ENCODE measurements around the gene VPREB3. TPM values are rescaled to one million over a fixed set of nuclear protein-coding genes. Genes with fewer than 3 reads are reported as not detected.

The VPREB3 gene
- total and polyA plus RNA-seq, 2 of the 8 experiments (the other 6 are each of a cell fraction or from before 2014, with no cell fraction given): 0.52 to 4.6 TPM

DNA sequence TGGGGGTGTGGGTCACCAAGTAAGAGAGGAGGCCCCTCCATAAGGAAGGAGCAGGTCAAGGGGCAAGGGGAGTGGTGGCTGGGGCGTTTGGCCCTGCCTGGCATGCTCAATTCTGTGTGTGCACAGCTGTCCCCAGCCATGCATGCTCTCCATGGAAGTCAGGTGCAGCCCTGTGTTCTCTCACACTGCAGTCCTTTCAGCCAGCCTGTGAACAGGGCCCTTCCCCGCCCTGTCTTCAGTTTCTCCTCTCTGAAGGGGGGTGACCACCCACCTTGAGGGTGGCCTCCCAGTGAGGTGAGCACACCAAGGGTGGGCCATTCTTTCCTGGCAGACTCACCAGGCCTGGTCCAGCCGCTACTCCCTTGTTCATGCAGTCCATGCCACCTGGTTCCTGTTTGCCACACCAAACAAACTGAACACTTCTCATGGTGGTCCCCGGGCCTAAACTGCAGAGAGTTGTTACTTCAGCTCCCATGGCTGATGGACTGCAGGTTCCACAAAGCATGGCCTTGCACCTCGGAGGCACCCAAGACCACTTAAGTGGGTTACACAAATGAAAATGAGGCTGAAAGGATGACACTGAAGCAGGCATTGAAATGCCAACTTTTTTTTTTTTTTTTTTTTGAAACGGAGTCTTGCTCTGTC, 15.2 kb upstream of the VPREB3 start (continued):
- TF ChIP-seq, protein P1, sequence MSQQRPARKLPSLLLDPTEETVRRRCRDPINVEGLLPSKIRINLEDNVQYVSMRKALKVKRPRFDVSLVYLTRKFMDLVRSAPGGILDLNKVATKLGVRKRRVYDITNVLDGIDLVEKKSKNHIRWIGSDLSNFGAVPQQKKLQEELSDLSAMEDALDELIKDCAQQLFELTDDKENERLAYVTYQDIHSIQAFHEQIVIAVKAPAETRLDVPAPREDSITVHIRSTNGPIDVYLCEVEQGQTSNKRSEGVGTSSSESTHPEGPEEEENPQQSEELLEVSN (IDR thresholded peaks at IDR 0.05): no peak
- no peak for TF ChIP-seq BRCA1 (IDR thresholded peaks at IDR 0.05; ENCODE audit: low read depth, low read length)
- TF ChIP-seq MAFK (IDR thresholded peaks at IDR 0.05; ENCODE audit: low read depth, low read length): no peak
- TF ChIP-seq RBBP5 (IDR thresholded peaks at IDR 0.05; ENCODE audit: borderline replicate concordance, low read depth, low read length): no peak
- TF ChIP-seq RFX5 (IDR thresholded peaks at IDR 0.05; ENCODE audit: borderline replicate concordance, low read depth, low read length): no peak
- TF ChIP-seq SP4 (IDR thresholded peaks at IDR 0.05; ENCODE audit: low read length): no peak
- no peak for TF ChIP-seq CBX8 (IDR thresholded peaks at IDR 0.05; ENCODE audit: borderline replicate concordance, low read depth, low read length)
